ENCODE results near the gene NSUN4. TPM values are rescaled to one million over a fixed set of nuclear protein-coding genes. Genes with fewer than 3 reads are reported as not detected.

The NSUN4 gene
- total RNA-seq (9.0 TPM), polyA plus RNA-seq (ENCODE audit: insufficient read depth in 1 of 8, insufficient read length in 8 of 8, low replicate concordance in 1 of 8) (10 to 100 TPM; 10.6 to 15.5 (median 12.4) TPM)
- long read RNA-seq, donor 1, partial matches to known transcripts = 0 of 1 reads
- long read RNA-seq, donor 1, other reads (novel, unspliced or antisense) = 0 of 1 reads
- long read RNA-seq, donor 2 = 0 reads
- long read RNA-seq, donor 3, partial matches to known transcripts = 0 of 1 reads
- long read RNA-seq, donor 3, other reads (novel, unspliced or antisense) = 0 of 1 reads
- long read RNA-seq, donor 4, partial matches to known transcripts = 0 of 1 reads
- long read RNA-seq, donor 4, other reads (novel, unspliced or antisense) = 0 of 1 reads
- long read RNA-seq, donor 5, partial matches to known transcripts = 0 of 2 reads
- long read RNA-seq, donor 5, other reads (novel, unspliced or antisense) = 0 of 2 reads
- long read RNA-seq, donor 6, full-length matches to known transcripts = 2 of 2 reads
- long read RNA-seq, donor 6, partial matches to known transcripts = 0 of 2 reads
- long read RNA-seq, donor 6, other reads (novel, unspliced or antisense) = 0 of 2 reads
- long read RNA-seq, donor 7, partial matches to known transcripts = 0 of 1 reads
- long read RNA-seq, donor 7, other reads (novel, unspliced or antisense) = 0 of 1 reads
- long read RNA-seq, donor 8, partial matches to known transcripts = 0 of 1 reads
- long read RNA-seq, donor 8, other reads (novel, unspliced or antisense) = 0 of 1 reads
- long read RNA-seq, donor 9, partial matches to known transcripts = 0 of 3 reads
- long read RNA-seq, donor 9, other reads (novel, unspliced or antisense) = 0 of 3 reads
- long read RNA-seq, donor 10, transcript NSUN4-204 (6 exons, 2,150 nt) = major isoform, 7 of 8 reads
- long read RNA-seq, donor 10, partial matches to known transcripts = 0 of 8 reads
- long read RNA-seq, donor 10, other reads (novel, unspliced or antisense) = 0 of 8 reads
- long read RNA-seq, donor 11, partial matches to known transcripts = 0 of 3 reads
- long read RNA-seq, donor 11, other reads (novel, unspliced or antisense) = 0 of 3 reads

GRCh38 chr1:46340404-46341221 is at the start of gene NSUN4:
Gene NSUN4 (plus strand): TSS chr1:46340807. CDS start chr1:46340827, 20 bp downstream.
- WGBS (ENCODE audit: insufficient coverage) = under 1% methylated on average over 52 of the region's 53 CpGs
- Histone ChIP-seq H3K4me1 (ENCODE audit: control insufficient read depth, insufficient read depth, low read length) (peaks cover 30% of the 10 kb centered on the region), H3K9me3 (replicated peaks; ENCODE audit: control insufficient read depth, low read depth, low read length) (no peaks in the 10 kb centered on the region), H3K36me3 (ENCODE audit: control insufficient read depth, insufficient read depth, low read length) (peaks cover 28% of the 10 kb centered on the region), H3K4me3 (ENCODE audit: low read length) (peak within 1 kb of the TSS; percentile 97), H3K27me3 (ENCODE audit: control insufficient read depth, insufficient read depth, low read length) (no peaks in the 10 kb centered on the region), H3K27ac (ENCODE audit: low read length) (peak within 1 kb of the TSS; percentile 100)
- peak; percentile 98 for DNase-seq

- no peak for DNase-seq
- WGBS (ENCODE audit: insufficient coverage) = 100% methylated on average over 1 of the region's 2 CpGs
- H3K36me3 ChIP-seq (ENCODE audit: control insufficient read depth, insufficient read depth, low read length) = peaks cover 54% of the 10 kb centered on the region
- H3K27ac ChIP-seq (ENCODE audit: low read length) = no peak overlapping the region
- H3K4me3 ChIP-seq (ENCODE audit: low read length) = no peak overlapping the region
- no peaks in the 10 kb centered on the region for H3K9me3 ChIP-seq (replicated peaks; ENCODE audit: control insufficient read depth, low read depth, low read length)
- no peaks in the 10 kb centered on the region for H3K27me3 ChIP-seq (ENCODE audit: control insufficient read depth, insufficient read depth, low read length)
- H3K4me1 ChIP-seq (ENCODE audit: control insufficient read depth, insufficient read depth, low read length) = peaks cover 4% of the 10 kb centered on the region
Measured at GRCh38 chr1:46295306-46295705, 45.3 kb upstream of the NSUN4 start.

DNA sequence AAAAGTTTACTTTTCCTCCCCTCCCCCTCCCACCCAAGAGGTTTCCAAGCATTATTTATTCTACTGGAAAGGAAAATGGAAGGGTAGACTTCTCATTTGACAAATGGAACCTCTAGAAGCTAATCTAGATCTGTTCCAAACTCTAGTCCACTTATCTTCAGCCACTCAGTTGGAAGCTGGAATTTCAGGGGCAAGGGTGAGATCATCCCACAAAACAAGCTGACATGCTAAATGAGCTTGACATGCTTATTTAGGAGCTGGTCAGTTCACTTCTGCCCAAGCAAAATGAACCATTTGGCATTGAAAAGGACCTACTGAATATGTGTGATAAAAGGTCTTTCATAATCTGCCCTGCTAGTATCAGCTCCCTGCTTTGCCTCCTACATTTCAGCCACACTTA is 42.2 kb upstream of the NSUN4 start:
- DNase-seq = no peak
- Histone ChIP-seq H3K4me3 (ENCODE audit: low read length) (no peak overlapping the region), H3K36me3 (ENCODE audit: control insufficient read depth, insufficient read depth, low read length) (peaks cover 42% of the 10 kb centered on the region), H3K27ac (ENCODE audit: low read length) (no peak overlapping the region), H3K27me3 (ENCODE audit: control insufficient read depth, insufficient read depth, low read length) (no peaks in the 10 kb centered on the region), H3K4me1 (ENCODE audit: control insufficient read depth, insufficient read depth, low read length) (peaks cover 18% of the 10 kb centered on the region), H3K9me3 (replicated peaks; ENCODE audit: control insufficient read depth, low read depth, low read length) (no peaks in the 10 kb centered on the region)

DNA sequence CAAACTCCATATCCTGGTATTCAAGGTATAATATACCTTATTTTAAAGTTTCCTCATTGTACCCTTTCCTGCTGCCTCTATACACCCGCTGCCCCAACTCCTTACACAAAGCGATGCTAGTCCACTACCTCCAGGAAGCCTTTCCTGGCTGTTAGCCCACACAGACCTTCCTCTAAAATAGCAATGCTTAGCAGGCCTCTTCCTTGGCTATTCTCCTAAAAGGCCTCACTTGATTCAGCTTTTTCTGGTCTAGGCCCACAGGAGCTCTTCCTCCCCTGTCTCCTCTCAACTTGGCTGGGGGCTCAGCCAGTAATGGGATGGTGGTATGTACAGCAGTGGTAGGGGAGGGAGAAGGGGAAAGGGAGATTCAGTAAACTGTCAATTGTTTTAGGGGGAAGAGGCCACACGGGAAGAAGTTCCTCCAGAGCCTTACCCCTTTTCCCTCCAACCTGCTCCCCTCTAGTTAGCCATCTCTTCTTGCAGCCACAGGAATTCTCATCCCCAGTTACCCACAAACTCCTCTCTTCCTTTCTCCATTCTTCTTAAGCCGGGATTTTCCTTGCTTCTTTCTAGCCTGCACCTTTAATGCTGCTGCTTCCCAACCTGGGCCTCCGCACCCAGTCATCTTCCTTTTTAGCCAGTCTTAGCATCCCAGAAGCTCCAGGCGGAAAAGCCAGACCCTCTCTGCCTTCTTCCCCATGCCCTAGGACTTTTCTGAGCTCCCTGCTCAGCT is 39.8 kb upstream of the NSUN4 start:
- Histone ChIP-seq H3K27me3 (ENCODE audit: control insufficient read depth, insufficient read depth, low read length) (no peaks in the 10 kb centered on the region), H3K9me3 (replicated peaks; ENCODE audit: control insufficient read depth, low read depth, low read length) (no peaks in the 10 kb centered on the region), H3K36me3 (ENCODE audit: control insufficient read depth, insufficient read depth, low read length) (peaks cover 23% of the 10 kb centered on the region), H3K27ac (ENCODE audit: low read length) (peak overlapping the region; percentile 99), H3K4me3 (ENCODE audit: low read length) (peak overlapping the region; percentile 95), H3K4me1 (ENCODE audit: control insufficient read depth, insufficient read depth, low read length) (peaks cover 27% of the 10 kb centered on the region)
- DNase-seq = peak; percentile 88
- WGBS (ENCODE audit: insufficient coverage) = 30% methylated on average over 5 of the region's 6 CpGs

DNA sequence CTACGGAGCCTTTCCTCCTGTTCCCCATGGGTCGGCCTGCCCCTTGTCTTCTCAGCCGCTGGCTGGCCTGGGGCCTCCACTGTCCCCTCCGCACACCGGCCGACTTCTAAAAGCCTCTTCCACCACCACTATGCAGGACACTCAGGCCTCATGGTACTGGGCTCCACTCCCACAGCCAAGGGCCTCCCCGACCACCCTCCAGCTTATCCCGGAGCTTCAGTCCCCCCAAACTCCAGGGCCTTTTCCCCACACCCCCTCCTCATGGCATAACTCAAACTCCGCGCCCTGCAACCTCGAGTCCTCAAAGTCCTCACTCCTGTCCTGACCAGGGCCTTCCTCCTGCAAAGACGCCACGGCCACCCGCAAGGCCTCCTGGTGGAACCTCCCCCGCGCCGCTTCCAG is 39.2 kb upstream of the NSUN4 start:
- H3K27me3 ChIP-seq (ENCODE audit: control insufficient read depth, insufficient read depth, low read length) = no peaks in the 10 kb centered on the region
- H3K36me3 ChIP-seq (ENCODE audit: control insufficient read depth, insufficient read depth, low read length) = peaks cover 20% of the 10 kb centered on the region
- no peak for DNase-seq
- H3K9me3 ChIP-seq (replicated peaks; ENCODE audit: control insufficient read depth, low read depth, low read length) = no peaks in the 10 kb centered on the region
- WGBS (ENCODE audit: insufficient coverage) = 4% methylated on average over 17 of the region's 17 CpGs
- H3K4me1 ChIP-seq (ENCODE audit: control insufficient read depth, insufficient read depth, low read length) = peaks cover 27% of the 10 kb centered on the region
- peak overlapping the region; percentile 99 for H3K27ac ChIP-seq (ENCODE audit: low read length)
- peak overlapping the region; percentile 95 for H3K4me3 ChIP-seq (ENCODE audit: low read length)

DNA sequence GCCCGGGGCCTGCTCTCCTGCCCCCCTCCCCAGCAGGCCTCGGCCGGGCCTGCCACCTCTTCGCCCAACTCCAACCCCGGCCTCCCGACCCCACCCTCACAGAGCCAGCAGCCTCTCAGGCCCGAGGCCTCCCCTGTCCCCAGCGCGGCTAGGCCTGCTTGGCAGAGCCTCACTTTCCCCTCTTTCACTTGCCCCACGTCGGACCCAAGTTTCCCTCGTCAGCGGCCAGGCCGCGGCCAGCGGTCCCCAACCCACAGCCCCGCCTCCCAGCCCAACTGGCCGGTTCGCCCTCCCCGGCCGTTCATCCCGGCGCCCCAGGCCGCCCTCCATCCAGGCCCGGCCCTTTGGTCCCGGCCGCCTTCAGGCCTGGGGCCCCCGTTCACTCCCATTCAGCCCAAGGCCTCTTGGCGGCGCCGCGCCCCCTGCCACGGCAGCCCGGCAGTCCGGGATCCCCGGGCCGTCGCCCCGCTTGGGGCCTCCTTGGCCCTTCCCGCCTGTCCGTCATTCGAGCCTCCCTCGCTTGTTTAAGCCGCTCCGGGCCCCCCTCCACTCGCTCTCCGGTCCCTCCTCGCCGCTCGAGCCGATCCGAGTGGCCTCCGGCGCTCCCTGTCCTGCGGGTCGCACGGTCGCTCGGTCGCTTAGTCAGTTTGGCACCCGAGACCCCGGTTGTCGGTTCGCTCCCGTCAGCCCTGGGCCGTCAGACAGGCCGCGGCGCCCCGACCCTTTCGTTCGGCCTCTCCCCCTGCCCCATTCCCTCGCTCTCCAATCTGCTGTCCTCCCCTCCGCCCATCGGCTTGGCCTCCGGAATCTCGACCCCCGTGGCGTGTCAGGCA is 38.6 kb upstream of the NSUN4 start:
- H3K4me3 ChIP-seq (ENCODE audit: low read length) = peak overlapping the region; percentile 95
- H3K4me1 ChIP-seq (ENCODE audit: control insufficient read depth, insufficient read depth, low read length) = peaks cover 27% of the 10 kb centered on the region
- H3K9me3 ChIP-seq (replicated peaks; ENCODE audit: control insufficient read depth, low read depth, low read length) = no peaks in the 10 kb centered on the region
- DNase-seq = peak; percentile 73
- peaks cover 14% of the 10 kb centered on the region for H3K36me3 ChIP-seq (ENCODE audit: control insufficient read depth, insufficient read depth, low read length)
- peak overlapping the region; percentile 99 for H3K27ac ChIP-seq (ENCODE audit: low read length)
- H3K27me3 ChIP-seq (ENCODE audit: control insufficient read depth, insufficient read depth, low read length) = no peaks in the 10 kb centered on the region
- WGBS (ENCODE audit: insufficient coverage) = 0% methylated on average over 79 of the region's 79 CpGs

- DNase-seq = peak; percentile 59
- 0% methylated on average over 31 of the region's 32 CpGs for WGBS (ENCODE audit: insufficient coverage)
- Histone ChIP-seq H3K4me3 (ENCODE audit: low read length) (peak overlapping the region; percentile 95), H3K9me3 (replicated peaks; ENCODE audit: control insufficient read depth, low read depth, low read length) (no peaks in the 10 kb centered on the region), H3K36me3 (ENCODE audit: control insufficient read depth, insufficient read depth, low read length) (peaks cover 8% of the 10 kb centered on the region), H3K27me3 (ENCODE audit: control insufficient read depth, insufficient read depth, low read length) (no peaks in the 10 kb centered on the region), H3K27ac (ENCODE audit: low read length) (peak overlapping the region; percentile 99), H3K4me1 (ENCODE audit: control insufficient read depth, insufficient read depth, low read length) (peaks cover 27% of the 10 kb centered on the region)
Measured at GRCh38 chr1:46302641-46303037, 38.0 kb upstream of the NSUN4 start.

DNA sequence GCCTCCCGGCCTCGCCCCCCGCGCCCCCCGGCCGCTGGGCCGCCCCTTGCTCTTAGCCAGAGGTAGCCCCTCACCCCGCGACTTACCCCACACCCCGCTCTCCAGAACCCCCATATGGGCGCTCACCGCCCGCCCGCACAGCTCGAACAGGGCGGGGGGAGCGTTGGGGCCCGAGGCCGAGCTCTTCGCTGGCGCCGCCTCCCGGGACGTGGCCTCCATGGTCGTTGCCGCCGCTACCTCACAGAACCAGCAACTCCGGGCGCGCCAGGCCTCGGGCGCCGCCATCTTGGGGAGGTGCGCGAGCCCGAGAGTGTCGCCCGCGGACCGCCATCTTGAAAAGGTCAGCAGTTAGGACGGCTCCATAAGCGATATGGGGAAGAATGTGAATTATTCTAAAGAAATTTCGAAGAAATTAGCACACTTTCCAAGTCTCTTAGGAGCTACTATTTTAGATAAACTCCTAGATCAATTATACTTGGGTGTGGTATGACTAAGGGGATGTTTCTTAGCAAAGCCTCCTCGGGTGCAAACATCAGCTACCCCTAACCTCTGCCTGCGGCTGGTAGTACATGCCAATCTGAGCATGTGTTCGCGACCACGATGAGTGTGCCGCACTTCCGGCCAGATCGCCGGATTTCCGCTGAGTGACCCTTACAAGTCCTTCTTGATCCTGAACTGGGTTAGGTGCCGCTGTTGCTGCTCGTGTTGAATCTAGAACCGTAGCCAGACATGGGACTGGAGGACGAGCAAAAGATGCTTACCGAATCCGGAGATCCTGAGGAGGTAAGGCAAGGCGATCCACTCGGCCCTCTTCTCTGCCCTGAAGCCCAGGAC is 37.4 kb upstream of the NSUN4 start, which contains the start of the genes LRRC41 and UQCRH:
LRRC41 (minus strand) TSS at position 579 of the 834 bp plus-strand sequence; CDS start at position 285, 294 bp downstream.
UQCRH (plus strand) TSS at position 661 of the 834 bp plus-strand sequence; CDS start at position 730, 69 bp downstream.
- Histone ChIP-seq H3K4me1 (ENCODE audit: control insufficient read depth, insufficient read depth, low read length) (peaks cover 27% of the 10 kb centered on the region), H3K36me3 (ENCODE audit: control insufficient read depth, insufficient read depth, low read length) (peaks cover 6% of the 10 kb centered on the region), H3K27ac (ENCODE audit: low read length) (peak within 1 kb of the TSS; percentile 99), H3K4me3 (ENCODE audit: low read length) (peak within 1 kb of the TSS; percentile 95), H3K27me3 (ENCODE audit: control insufficient read depth, insufficient read depth, low read length) (no peaks in the 10 kb centered on the region), H3K9me3 (replicated peaks; ENCODE audit: control insufficient read depth, low read depth, low read length) (no peaks in the 10 kb centered on the region)
- peak; percentile 98 for DNase-seq
- under 1% methylated on average over 38 of the region's 61 CpGs for WGBS (ENCODE audit: insufficient coverage)
